HG02938 (cell line): ENCODE results near the gene CLEC18A.
"Not testable (repeated sequence)": the region's sequence is repeated elsewhere in the genome, so short reads cannot be mapped to it uniquely, and the experiment has no call there.

ENCODE experiments used
- ATAC-seq: cut with Tn5 transposase; IDR thresholded peaks from one replicate; pipeline ENCODE4 v1.9.1; 2021; ENCODE audit warnings: mild to moderate bottlenecking, moderate library complexity; ENCODE audit not compliant: unreplicated experiment

The CLEC18A gene

GRCh38 chr16:69951672-69952031 is 518 bp downstream of the CLEC18A start:
- ATAC-seq: not testable (repeated sequence)

- not testable (repeated sequence) for ATAC-seq
Observed at GRCh38 chr16:69952116-69952515, 982 bp downstream of the CLEC18A start.

- not testable (repeated sequence) for ATAC-seq
Observed at GRCh38 chr16:69952572-69953355, 1.6 kb downstream of the CLEC18A start.

- not testable (repeated sequence) for ATAC-seq
Observed at GRCh38 chr16:69954241-69954640, 3.1 kb downstream of the CLEC18A start.

GRCh38 chr16:69963312-69963711 is 12.2 kb downstream of the CLEC18A start:
- ATAC-seq: not testable (repeated sequence)

GRCh38 chr16:69964960-69965660 is 14.0 kb downstream of the CLEC18A start:
- ATAC-seq: not testable (repeated sequence)

GRCh38 chr16:69965661-69966054 is 14.5 kb downstream of the CLEC18A start:
- not testable (repeated sequence) for ATAC-seq

GRCh38 chr16:69967688-69968087 is 16.6 kb downstream of the CLEC18A start:
- not testable (repeated sequence) for ATAC-seq

GRCh38 chr16:69968125-69968524 is 17.0 kb downstream of the CLEC18A start:
- ATAC-seq: not testable (repeated sequence)

- not testable (repeated sequence) for ATAC-seq
Observed at GRCh38 chr16:69969657-69970056, 18.5 kb downstream of the CLEC18A start.

GRCh38 chr16:69972120-69972519 is 21.0 kb downstream of the CLEC18A start:
- not testable (repeated sequence) for ATAC-seq

GRCh38 chr16:69972935-69973334 is 21.8 kb downstream of the CLEC18A start:
- not testable (repeated sequence) for ATAC-seq

GRCh38 chr16:69985196-69985595 is 34.1 kb downstream of the CLEC18A start:
- ATAC-seq: not testable (repeated sequence)

GRCh38 chr16:69997956-69998355 is 46.8 kb downstream of the CLEC18A start:
- ATAC-seq: not testable (repeated sequence)

GRCh38 chr16:69999801-70000200 is 48.7 kb downstream of the CLEC18A start:
- ATAC-seq: not testable (repeated sequence)

- ATAC-seq: not testable (repeated sequence)
Observed at GRCh38 chr16:70003511-70003910, 52.4 kb downstream of the CLEC18A start.

- ATAC-seq: not testable (repeated sequence)
Observed at GRCh38 chr16:70008604-70009003, 57.5 kb downstream of the CLEC18A start.

GRCh38 chr16:70010615-70011014 is 59.5 kb downstream of the CLEC18A start:
- ATAC-seq: not testable (repeated sequence)

- not testable (repeated sequence) for ATAC-seq
Observed at GRCh38 chr16:70011120-70011519, 60.0 kb downstream of the CLEC18A start.

- ATAC-seq: not testable (repeated sequence)
Observed at GRCh38 chr16:70012354-70012753, 61.2 kb downstream of the CLEC18A start.

- ATAC-seq: not testable (repeated sequence)
Observed at GRCh38 chr16:70012951-70013350, 61.8 kb downstream of the CLEC18A start.
